Activated T-helper 1 cell treated with Interleukin-2 at 50 U/mL for 16 hours (primary cell): ENCODE results near the gene CLSTN1.

Experiments
- DNase-seq: peaks from one replicate; pipeline ENCODE4 v3.0.0-alpha.2; 2020; ENCODE audit warnings: low read depth

CLSTN1 gene

GRCh38 chr1:9823943-9824701 lies at the start of gene CLSTN1:
Gene CLSTN1, minus strand, starts transcription at chr1:9823965. Its CDS starts 232 bp downstream, at chr1:9823733.
- peak; percentile 87 for DNase-seq

- DNase-seq, result no peak
Observed at GRCh38 chr1:9873385-9873784, 49.6 kb upstream of the CLSTN1 start.

GRCh38 chr1:9872430-9873165 lies 48.8 kb upstream of the CLSTN1 start:
- no peak for DNase-seq

GRCh38 chr1:9871707-9872425 lies 48.1 kb upstream of the CLSTN1 start:
- DNase-seq, result no peak

GRCh38 chr1:9871021-9871420 lies 47.3 kb upstream of the CLSTN1 start:
- no peak for DNase-seq

GRCh38 chr1:9870572-9870971 lies 46.8 kb upstream of the CLSTN1 start:
- DNase-seq, result no peak

GRCh38 chr1:9869831-9870251 lies 46.1 kb upstream of the CLSTN1 start:
- no peak for DNase-seq

- no peak for DNase-seq
Observed at GRCh38 chr1:9868244-9868590, 44.5 kb upstream of the CLSTN1 start.

- peak; percentile 78 for DNase-seq
Observed at GRCh38 chr1:9867408-9868243, 43.9 kb upstream of the CLSTN1 start.

GRCh38 chr1:9866836-9867235 lies 43.1 kb upstream of the CLSTN1 start:
- no peak for DNase-seq

GRCh38 chr1:9865724-9866123 lies 42.0 kb upstream of the CLSTN1 start:
- DNase-seq, result no peak

- DNase-seq, result no peak
Observed at GRCh38 chr1:9863371-9863770, 39.6 kb upstream of the CLSTN1 start.

- DNase-seq, result no peak
Observed at GRCh38 chr1:9861360-9861759, 37.6 kb upstream of the CLSTN1 start.

- DNase-seq, result no peak
Observed at GRCh38 chr1:9860887-9861286, 37.1 kb upstream of the CLSTN1 start.

- no peak for DNase-seq
Observed at GRCh38 chr1:9859281-9860014, 35.7 kb upstream of the CLSTN1 start.

- no peak for DNase-seq
Observed at GRCh38 chr1:9858293-9859035, 34.7 kb upstream of the CLSTN1 start.

GRCh38 chr1:9855186-9855585 lies 31.4 kb upstream of the CLSTN1 start:
- no peak for DNase-seq

- DNase-seq, result no peak
Observed at GRCh38 chr1:9853249-9853595, 29.5 kb upstream of the CLSTN1 start.

GRCh38 chr1:9852410-9853248 lies 28.9 kb upstream of the CLSTN1 start:
- no peak for DNase-seq

GRCh38 chr1:9852004-9852403 lies 28.2 kb upstream of the CLSTN1 start:
- DNase-seq, result no peak
